HepG2 (cell line): ENCODE measurements around the gene NBEAL1. TPM values are rescaled to one million over a fixed set of nuclear protein-coding genes. Genes with fewer than 3 reads are reported as not detected.

Source experiments
- ATF7-NPFF ChIP-seq: sonication (generic); formaldehyde crosslinking; IDR thresholded peaks from 2 replicates; pipeline ENCODE4 v1.8.1; 2023; ENCODE audit warnings: mild to moderate bottlenecking, low read depth, missing genetic modification reagents, moderate library complexity
- CEBPB ChIP-seq: IDR thresholded peaks from 2 replicates; pipeline ENCODE4 v1.6.1; 2011; ENCODE audit warnings: low read depth, low read length, improper control_type of control experiment, borderline replicate concordance
- HDAC6 ChIP-seq: fragments of 200-600 bp; sonication (generic); IDR thresholded peaks from 2 replicates; pipeline ENCODE4 v1.7.0; 2017; ENCODE audit warnings: mild to moderate bottlenecking, antibody characterized with exemption, low read length, low read depth
- JUN ChIP-seq: sonication (generic); formaldehyde crosslinking; IDR thresholded peaks from 2 replicates; pipeline ENCODE4 v1.4.0; 2020; ENCODE audit warnings: mild to moderate bottlenecking, missing genetic modification reagents
- KLF13 ChIP-seq: sonication (generic); formaldehyde crosslinking; IDR thresholded peaks from 2 replicates; pipeline ENCODE4 v1.4.0; 2020; ENCODE audit warnings: mild to moderate bottlenecking, missing genetic modification reagents
- MAFF ChIP-seq: IDR thresholded peaks from 2 replicates; pipeline ENCODE4 v1.6.1; 2011; ENCODE audit warnings: low read depth, low read length, improper control_type of control experiment
- NR2F6 ChIP-seq, 2 experiments: IDR thresholded peaks; 2 replicates each; pipeline ENCODE4 v1.6.1; 2016; ENCODE audit warnings: antibody characterized with exemption in 1 of 2, mild to moderate bottlenecking in 1 of 2
- PCBP1 ChIP-seq: fragments of 200-400 bp; formaldehyde crosslinking; IDR thresholded peaks from 2 replicates; pipeline ENCODE4 v1.6.1; 2017; ENCODE audit warnings: mild to moderate bottlenecking, low read depth, low read length, borderline replicate concordance
- POGZ ChIP-seq: sonication (generic); formaldehyde crosslinking; IDR thresholded peaks from 2 replicates; pipeline ENCODE4 v1.4.0; 2020; ENCODE audit warnings: mild to moderate bottlenecking, missing genetic modification reagents
- SP140L ChIP-seq: sonication (generic); formaldehyde crosslinking; IDR thresholded peaks from 2 replicates; pipeline ENCODE4 v1.4.0; 2020; ENCODE audit warnings: missing genetic modification reagents, borderline replicate concordance
- ZFP36 ChIP-seq: fragments of 150-350 bp; IDR thresholded peaks from 2 replicates; pipeline ENCODE4 v1.6.1; 2018; ENCODE audit warnings: borderline replicate concordance, low read length, low read depth; ENCODE audit not compliant: partially characterized antibody
- ZFP62 ChIP-seq: sonication (generic); formaldehyde crosslinking; IDR thresholded peaks from 2 replicates; pipeline ENCODE4 v1.4.0; 2020; ENCODE audit warnings: missing genetic modification reagents
- ZNF296 ChIP-seq: sonication (generic); formaldehyde crosslinking; conservative IDR thresholded peaks from 2 replicates; pipeline ENCODE4 v1.5.0; 2020; ENCODE audit warnings: mild to moderate bottlenecking, missing genetic modification reagents
- ZNF383 ChIP-seq: sonication (generic); formaldehyde crosslinking; IDR thresholded peaks from 2 replicates; pipeline ENCODE4 v1.4.0; 2020; ENCODE audit warnings: missing genetic modification reagents, mild to moderate bottlenecking, borderline replicate concordance
- ZNF761 ChIP-seq: sonication (generic); formaldehyde crosslinking; conservative IDR thresholded peaks from 2 replicates; pipeline ENCODE4 v1.4.0; 2020; ENCODE audit warnings: mild to moderate bottlenecking, missing genetic modification reagents
- ZNF780A ChIP-seq: sonication (generic); formaldehyde crosslinking; IDR thresholded peaks from 2 replicates; pipeline ENCODE4 v1.8.0; 2022; ENCODE audit warnings: mild to moderate bottlenecking, missing genetic modification reagents, moderate library complexity
- polyA plus RNA-seq, 8 experiments: library from polyadenylated mRNA; depleted of rRNA in 3 of 8; stranded (reverse) in 7 of 8; unstranded in 1 of 8; fragments of >200 nt; fragmentation: Illumina TruSeq in 4 of 8; extraction: Trizol in 4 of 8; gene quantifications; 2 replicates each; pipeline versions ENCODE4 v1.2.1 to v1.2.3, GENCODE V29; 2011 to 2016; ENCODE audit warnings: low read depth in 4 of 8, missing spikeins in 1 of 8, mixed read lengths in 1 of 8; ENCODE audit not compliant: insufficient read depth in 1 of 8
- total RNA-seq, 5 experiments: library from RNA; depleted of rRNA; stranded (reverse); fragments of >200 nt; fragmentation: Illumina TruSeq; extraction: Trizol; gene quantifications; 2 replicates each; pipeline ENCODE4 v1.2.3, GENCODE V29; 2016; ENCODE audit warnings: low read depth in 1 of 5
- TF ChIP-seq, protein P1 (sequence below): IDR thresholded peaks from 2 replicates; pipeline ENCODE4 v1.6.1; 2016; ENCODE audit warnings: low read depth, borderline replicate concordance
- TF ChIP-seq, protein P2 (sequence below): sonication (generic); formaldehyde crosslinking; IDR thresholded peaks from 2 replicates; pipeline ENCODE4 v1.4.0; 2020; ENCODE audit warnings: missing genetic modification reagents
- TF ChIP-seq, protein P3 (sequence below): sonication (generic); formaldehyde crosslinking; IDR thresholded peaks from 2 replicates; pipeline ENCODE4 v1.4.0; 2020; ENCODE audit warnings: missing genetic modification reagents
- TF ChIP-seq, protein P4 (sequence below): sonication (generic); formaldehyde crosslinking; IDR thresholded peaks from 2 replicates; pipeline ENCODE4 v1.5.0; 2020; ENCODE audit warnings: missing genetic modification reagents
- TF ChIP-seq, protein P5 (sequence below): sonication (generic); formaldehyde crosslinking; IDR thresholded peaks from 2 replicates; pipeline ENCODE4 v1.8.0; 2022; ENCODE audit warnings: mild to moderate bottlenecking, missing genetic modification reagents, moderate library complexity

NBEAL1 gene
- total and polyA plus RNA-seq, 2 of the 13 experiments (the other 11 are each of a cell fraction or from before 2014, with no cell fraction given), result 6.4 to 15.7 TPM

DNA sequence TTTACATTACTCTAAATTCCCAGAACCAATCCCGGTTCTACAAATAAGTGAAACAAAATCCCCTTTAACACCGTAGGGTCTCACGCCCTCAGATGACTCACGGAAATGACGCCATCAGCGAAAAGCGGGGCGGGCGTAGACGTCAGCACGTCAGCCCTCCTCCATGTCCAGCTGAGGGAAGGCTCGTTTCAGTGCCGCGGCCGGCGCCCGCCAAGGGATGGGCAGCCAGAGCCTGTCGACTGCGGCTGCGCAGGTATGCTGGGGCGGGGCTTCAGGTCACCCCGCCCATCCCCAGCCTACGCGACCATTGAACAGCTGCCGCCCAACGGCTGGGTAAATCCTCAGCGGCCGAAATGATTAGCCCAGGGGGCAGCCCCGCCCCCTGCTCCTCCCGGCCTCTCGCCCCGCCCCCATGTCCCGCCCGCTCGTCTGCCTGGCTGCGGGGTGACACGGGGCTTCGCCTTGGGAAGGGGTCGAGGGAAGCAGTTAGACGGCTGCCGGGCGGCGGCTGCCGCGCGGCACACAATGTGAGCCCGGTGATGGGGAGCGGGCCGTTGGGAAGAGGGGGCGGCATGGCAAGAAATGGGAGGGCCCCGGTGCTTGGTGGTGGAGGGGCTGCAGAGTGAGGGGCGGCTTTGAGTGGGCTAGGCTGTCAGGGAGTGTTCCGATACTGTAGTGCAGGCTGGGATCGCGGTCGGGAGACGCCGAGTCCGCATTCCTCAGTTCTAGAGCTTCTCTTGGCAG is at the start of gene NBEAL1 (continued):
- TF ChIP-seq, protein P1, sequence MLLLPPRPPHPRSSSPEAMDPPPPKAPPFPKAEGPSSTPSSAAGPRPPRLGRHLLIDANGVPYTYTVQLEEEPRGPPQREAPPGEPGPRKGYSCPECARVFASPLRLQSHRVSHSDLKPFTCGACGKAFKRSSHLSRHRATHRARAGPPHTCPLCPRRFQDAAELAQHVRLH (CRISPR knock-in tag), result peak; percentile 63; the same call in 1 of the 2 replicates
- TF ChIP-seq ZNF296 (CRISPR knock-in tag) (no peak), MAFF (peak; percentile 84), JUN (CRISPR knock-in tag) (peak; percentile 67; the same call in 1 of the 2 replicates), ATF7-NPFF (CRISPR knock-in tag) (peak; percentile 88), ZFP62 (no peak), POGZ (peak; percentile 94), PCBP1 (peak; percentile 95; the same call in 1 of the 2 replicates), CEBPB (peak; percentile 8; the same call in 1 of the 2 replicates), ZNF780A (CRISPR knock-in tag) (no peak), HDAC6 (no peak), ZNF383 (CRISPR knock-in tag) (no peak), ZFP36 (no peak), NR2F6 (IDR thresholded peaks at IDR 0.05) (no peak), NR2F6 (CRISPR knock-in tag; IDR thresholded peaks at IDR 0.05) (no peak; the same call in 1 of the 2 replicates), KLF13 (CRISPR knock-in tag) (no peak), SP140L (CRISPR knock-in tag) (no peak; the same call in 1 of the 2 replicates), ZNF761 (no peak)
- TF ChIP-seq, protein P2, sequence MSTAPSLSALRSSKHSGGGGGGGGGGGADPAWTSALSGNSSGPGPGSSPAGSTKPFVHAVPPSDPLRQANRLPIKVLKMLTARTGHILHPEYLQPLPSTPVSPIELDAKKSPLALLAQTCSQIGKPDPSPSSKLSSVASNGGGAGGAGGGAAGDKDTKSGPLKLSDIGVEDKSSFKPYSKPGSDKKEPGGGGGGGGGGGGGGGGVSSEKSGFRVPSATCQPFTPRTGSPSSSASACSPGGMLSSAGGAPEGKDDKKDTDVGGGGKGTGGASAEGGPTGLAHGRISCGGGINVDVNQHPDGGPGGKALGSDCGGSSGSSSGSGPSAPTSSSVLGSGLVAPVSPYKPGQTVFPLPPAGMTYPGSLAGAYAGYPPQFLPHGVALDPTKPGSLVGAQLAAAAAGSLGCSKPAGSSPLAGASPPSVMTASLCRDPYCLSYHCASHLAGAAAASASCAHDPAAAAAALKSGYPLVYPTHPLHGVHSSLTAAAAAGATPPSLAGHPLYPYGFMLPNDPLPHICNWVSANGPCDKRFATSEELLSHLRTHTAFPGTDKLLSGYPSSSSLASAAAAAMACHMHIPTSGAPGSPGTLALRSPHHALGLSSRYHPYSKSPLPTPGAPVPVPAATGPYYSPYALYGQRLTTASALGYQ (CRISPR knock-in tag), result peak; percentile 8; the same call in 1 of the 2 replicates
- TF ChIP-seq, protein P3, sequence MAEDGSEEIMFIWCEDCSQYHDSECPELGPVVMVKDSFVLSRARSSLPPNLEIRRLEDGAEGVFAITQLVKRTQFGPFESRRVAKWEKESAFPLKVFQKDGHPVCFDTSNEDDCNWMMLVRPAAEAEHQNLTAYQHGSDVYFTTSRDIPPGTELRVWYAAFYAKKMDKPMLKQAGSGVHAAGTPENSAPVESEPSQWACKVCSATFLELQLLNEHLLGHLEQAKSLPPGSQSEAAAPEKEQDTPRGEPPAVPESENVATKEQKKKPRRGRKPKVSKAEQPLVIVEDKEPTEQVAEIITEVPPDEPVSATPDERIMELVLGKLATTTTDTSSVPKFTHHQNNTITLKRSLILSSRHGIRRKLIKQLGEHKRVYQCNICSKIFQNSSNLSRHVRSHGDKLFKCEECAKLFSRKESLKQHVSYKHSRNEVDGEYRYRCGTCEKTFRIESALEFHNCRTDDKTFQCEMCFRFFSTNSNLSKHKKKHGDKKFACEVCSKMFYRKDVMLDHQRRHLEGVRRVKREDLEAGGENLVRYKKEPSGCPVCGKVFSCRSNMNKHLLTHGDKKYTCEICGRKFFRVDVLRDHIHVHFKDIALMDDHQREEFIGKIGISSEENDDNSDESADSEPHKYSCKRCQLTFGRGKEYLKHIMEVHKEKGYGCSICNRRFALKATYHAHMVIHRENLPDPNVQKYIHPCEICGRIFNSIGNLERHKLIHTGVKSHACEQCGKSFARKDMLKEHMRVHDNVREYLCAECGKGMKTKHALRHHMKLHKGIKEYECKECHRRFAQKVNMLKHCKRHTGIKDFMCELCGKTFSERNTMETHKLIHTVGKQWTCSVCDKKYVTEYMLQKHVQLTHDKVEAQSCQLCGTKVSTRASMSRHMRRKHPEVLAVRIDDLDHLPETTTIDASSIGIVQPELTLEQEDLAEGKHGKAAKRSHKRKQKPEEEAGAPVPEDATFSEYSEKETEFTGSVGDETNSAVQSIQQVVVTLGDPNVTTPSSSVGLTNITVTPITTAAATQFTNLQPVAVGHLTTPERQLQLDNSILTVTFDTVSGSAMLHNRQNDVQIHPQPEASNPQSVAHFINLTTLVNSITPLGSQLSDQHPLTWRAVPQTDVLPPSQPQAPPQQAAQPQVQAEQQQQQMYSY (CRISPR knock-in tag), result no peak
- TF ChIP-seq, protein P4, sequence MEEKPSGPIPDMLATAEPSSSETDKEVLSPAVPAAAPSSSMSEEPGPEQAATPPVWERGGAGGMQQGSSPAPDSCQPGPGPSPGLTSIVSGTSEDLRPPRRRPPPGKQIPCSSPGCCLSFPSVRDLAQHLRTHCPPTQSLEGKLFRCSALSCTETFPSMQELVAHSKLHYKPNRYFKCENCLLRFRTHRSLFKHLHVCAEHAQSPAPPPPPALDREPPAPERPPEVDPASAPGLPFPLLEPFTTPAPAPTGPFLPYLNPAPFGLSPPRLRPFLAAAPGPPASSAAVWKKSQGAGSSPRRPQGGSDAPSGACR (CRISPR knock-in tag), result no peak; the same call in 1 of the 2 replicates
- TF ChIP-seq, protein P5, sequence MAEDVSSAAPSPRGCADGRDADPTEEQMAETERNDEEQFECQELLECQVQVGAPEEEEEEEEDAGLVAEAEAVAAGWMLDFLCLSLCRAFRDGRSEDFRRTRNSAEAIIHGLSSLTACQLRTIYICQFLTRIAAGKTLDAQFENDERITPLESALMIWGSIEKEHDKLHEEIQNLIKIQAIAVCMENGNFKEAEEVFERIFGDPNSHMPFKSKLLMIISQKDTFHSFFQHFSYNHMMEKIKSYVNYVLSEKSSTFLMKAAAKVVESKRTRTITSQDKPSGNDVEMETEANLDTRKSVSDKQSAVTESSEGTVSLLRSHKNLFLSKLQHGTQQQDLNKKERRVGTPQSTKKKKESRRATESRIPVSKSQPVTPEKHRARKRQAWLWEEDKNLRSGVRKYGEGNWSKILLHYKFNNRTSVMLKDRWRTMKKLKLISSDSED (CRISPR knock-in tag), result no peak
